Caco-2 (cell line): ENCODE data around the gene TMEM204. TPM values are rescaled to one million over a fixed set of nuclear protein-coding genes. Genes with fewer than 3 reads are reported as not detected.

ENCODE experiments used
- BruUV-seq: library from RNA; stranded (reverse); fragments of 400-500 nt; replicated peaks from 2 replicates; lab custom pipeline; 2021; lab: Mats Ljungman, UMichigan
- CTCF ChIA-PET: fragments of 300-600 bp; sonication (Branson Sonifier 250); formaldehyde crosslinking; loops from one replicate; lab custom pipeline; 2022; ENCODE audit warnings: antibody characterized with exemption; lab: Charles Lee
- POLR2A ChIA-PET: fragments of 300-600 bp; sonication (Branson Sonifier 250); formaldehyde crosslinking; loops from one replicate; lab custom pipeline; 2022; ENCODE audit warnings: antibody characterized with exemption; lab: Charles Lee
- DNase-seq, 2 experiments: peaks; one replicate each; pipeline versions ENCODE4 v3.0.0 to v3.0.0-alpha.2; 2020 to 2022
- H3K27me3 ChIP-seq: replicated peaks from 2 replicates; pipeline ENCODE4 v1.6.0; 2011; ENCODE audit warnings: low read length; ENCODE audit not compliant: control insufficient read depth, insufficient read depth
- H3K36me3 ChIP-seq: 2 replicates; pipeline ENCODE4 v1.5.1; 2011; ENCODE audit warnings: low read length; ENCODE audit not compliant: control insufficient read depth, insufficient read depth
- H3K4me1 ChIP-seq: fragments of 250-450 bp; sonication (Bioruptor Pico); 2 replicates; pipeline ENCODE4 v1.5.1; 2020; ENCODE audit warnings: mild to moderate bottlenecking
- H3K4me3 ChIP-seq: 2 replicates; pipeline ENCODE4 v1.5.1; 2011; ENCODE audit warnings: low read depth, mild to moderate bottlenecking, control low read depth, low read length
- H3K9me3 ChIP-seq: fragments of 250-450 bp; sonication (Bioruptor Pico); 2 replicates; pipeline ENCODE4 v1.5.1; 2020; ENCODE audit warnings: mild to moderate bottlenecking, moderate library complexity
- H3K27ac Mint-ChIP-seq: one replicate; pipeline ENCODE4 v1.8.0; 2022; ENCODE audit warnings: mixed read lengths; ENCODE audit not compliant: unreplicated experiment
- H3K27me3 Mint-ChIP-seq: one replicate; pipeline ENCODE4 v1.8.0; 2022; ENCODE audit warnings: mixed read lengths; ENCODE audit not compliant: insufficient read depth, unreplicated experiment
- H3K36me3 Mint-ChIP-seq: one replicate; pipeline ENCODE4 v1.8.0; 2022; ENCODE audit warnings: mild to moderate bottlenecking, mixed read lengths; ENCODE audit not compliant: insufficient read depth, unreplicated experiment
- H3K4me1 Mint-ChIP-seq: one replicate; pipeline ENCODE4 v1.8.0; 2022; ENCODE audit warnings: low read depth, mixed read lengths; ENCODE audit not compliant: unreplicated experiment
- H3K4me3 Mint-ChIP-seq: one replicate; pipeline ENCODE4 v1.8.0; 2022; ENCODE audit warnings: mild to moderate bottlenecking, moderate library complexity, mixed read lengths; ENCODE audit not compliant: unreplicated experiment
- H3K9me3 Mint-ChIP-seq: one replicate; pipeline ENCODE4 v1.8.0; 2022; ENCODE audit warnings: mixed read lengths; ENCODE audit not compliant: unreplicated experiment
- CTCF ChIP-seq, 2 experiments: fragments of 200-600 bp in 1 of 2; IDR thresholded peaks; 1 replicate in 1 of 2; 2 replicates in 1 of 2; pipeline versions ENCODE4 v1.5.1 to v1.8.0; 2011 to 2022; ENCODE audit warnings: antibody characterized with exemption in 1 of 2, control low read depth in 1 of 2, inconsistent platforms in 1 of 2, low read depth in 1 of 2, low read length in 1 of 2, mild to moderate bottlenecking in 1 of 2, moderate library complexity in 1 of 2; ENCODE audit not compliant: insufficient read depth in 1 of 2, severe bottlenecking in 1 of 2, unreplicated experiment in 1 of 2
- intact Hi-C: fragments of 100-400 bp; cut with micrococcal nuclease; formaldehyde crosslinking; loops from one replicate; pipeline ENCODE4 v1.10.0; 2022; ENCODE audit not compliant: unreplicated experiment
- total RNA-seq: library from RNA; stranded (reverse); gene quantifications from 2 replicates; pipeline ENCODE4 v1.2.3, GENCODE V29; 2022

The TMEM204 gene
- total RNA-seq, 1 experiment from 2014 or later: not detected

- peak in 1 of 2 experiments; percentile 12 for TF ChIP-seq CTCF (IDR thresholded peaks at IDR 0.05; ENCODE audit: insufficient read depth in 1 of 2, low read depth in 1 of 2, low read length in 1 of 2, severe bottlenecking in 1 of 2, unreplicated experiment in 1 of 2)
- Mint-ChIP-seq H3K9me3 (no peaks in the 10 kb centered on the region), H3K27me3 (no peaks in the 10 kb centered on the region), H3K27ac (no peak overlapping the region), H3K4me1 (no peaks in the 10 kb centered on the region), H3K36me3 (no peaks in the 10 kb centered on the region), H3K4me3 (no peak overlapping the region)
- H3K27me3 ChIP-seq: no peaks in the 10 kb centered on the region
- no peaks in the 10 kb centered on the region for H3K4me1 ChIP-seq
- ChIA-PET POLR2A (interaction anchor here (0.6 kb wide), 1 partner anchor 163 kb away, joined by 3 read pairs; no protein-coding TSS in a partner anchor), CTCF (no interaction called here)
- no TSS peak for BruUV-seq
- DNase-seq: peak in 1 of 2 experiments; percentile 43
- no peak overlapping the region for H3K4me3 ChIP-seq
- H3K9me3 ChIP-seq: no peaks in the 10 kb centered on the region
- no peaks in the 10 kb centered on the region for H3K36me3 ChIP-seq
- intact Hi-C loops: no loop called here
Measured at GRCh38 chr16:1543085-1543896, 9.8 kb downstream of the TMEM204 start.

GRCh38 chr16:1545044-1546040 lies 11.9 kb downstream of the TMEM204 start:
- no peaks in the 10 kb centered on the region for H3K36me3 Mint-ChIP-seq
- no peaks in the 10 kb centered on the region for H3K9me3 Mint-ChIP-seq
- no TSS peak for BruUV-seq
- intact Hi-C loops: no loop called here
- DNase-seq: no peak
- no peak overlapping the region for H3K4me3 Mint-ChIP-seq
- Histone ChIP-seq H3K9me3 (no peaks in the 10 kb centered on the region), H3K4me3 (no peak overlapping the region), H3K36me3 (no peaks in the 10 kb centered on the region), H3K27me3 (no peaks in the 10 kb centered on the region), H3K4me1 (no peaks in the 10 kb centered on the region)
- H3K27me3 Mint-ChIP-seq: no peaks in the 10 kb centered on the region
- POLR2A ChIA-PET: no interaction called here
- TF ChIP-seq CTCF (IDR thresholded peaks at IDR 0.05; ENCODE audit: insufficient read depth in 1 of 2, low read depth in 1 of 2, low read length in 1 of 2, severe bottlenecking in 1 of 2, unreplicated experiment in 1 of 2): no peak
- CTCF ChIA-PET: interaction anchor here (0.6 kb wide), 1 partner anchor 203 kb away, joined by 5 read pairs; no protein-coding TSS in a partner anchor
- no peak overlapping the region for H3K27ac Mint-ChIP-seq
- no peaks in the 10 kb centered on the region for H3K4me1 Mint-ChIP-seq

- Mint-ChIP-seq H3K27me3 (no peaks in the 10 kb centered on the region), H3K4me1 (no peaks in the 10 kb centered on the region), H3K36me3 (no peaks in the 10 kb centered on the region), H3K9me3 (no peaks in the 10 kb centered on the region), H3K27ac (no peak overlapping the region), H3K4me3 (no peak overlapping the region)
- H3K36me3 ChIP-seq: no peaks in the 10 kb centered on the region
- no TSS peak for BruUV-seq
- intact Hi-C loops: no loop called here
- POLR2A ChIA-PET: no interaction called here
- no peak for TF ChIP-seq CTCF (IDR thresholded peaks at IDR 0.05; ENCODE audit: insufficient read depth in 1 of 2, low read depth in 1 of 2, low read length in 1 of 2, severe bottlenecking in 1 of 2, unreplicated experiment in 1 of 2)
- DNase-seq: no peak
- CTCF ChIA-PET: no interaction called here
- H3K27me3 ChIP-seq: no peaks in the 10 kb centered on the region
- no peaks in the 10 kb centered on the region for H3K9me3 ChIP-seq
- no peaks in the 10 kb centered on the region for H3K4me1 ChIP-seq
- no peak overlapping the region for H3K4me3 ChIP-seq
Measured at GRCh38 chr16:1546430-1546829, 13.0 kb downstream of the TMEM204 start.
